ENCODE data around the gene C10orf88.
A peak's percentile ranks its signal among the peaks of the same experiment; 100 is the strongest.

The C10orf88 gene

GRCh38 chr10:122986335-122986734, 32.3 kb upstream of the C10orf88 start:
- no peak for DNase-seq (ENCODE audit: low read depth, low spot score)
- TF ChIP-seq CTCF (IDR thresholded peaks at IDR 0.05; ENCODE audit: low read depth, low read length): no peak
- no peak overlapping the region for H3K4me3 ChIP-seq (ENCODE audit: low read depth, low read length)
- in situ Hi-C loops (cut with HindIII; ENCODE audit: low sequenced_read_pairs): no loop called here

GRCh38 chr10:122984708-122985107, 30.7 kb upstream of the C10orf88 start:
- in situ Hi-C loops (cut with HindIII; ENCODE audit: low sequenced_read_pairs): no loop called here
- no peak overlapping the region for H3K4me3 ChIP-seq (ENCODE audit: low read depth, low read length)
- DNase-seq (ENCODE audit: low read depth, low spot score): no peak
- no peak for TF ChIP-seq CTCF (IDR thresholded peaks at IDR 0.05; ENCODE audit: low read depth, low read length)

- H3K4me3 ChIP-seq (ENCODE audit: low read depth, low read length): no peak overlapping the region
- TF ChIP-seq CTCF (IDR thresholded peaks at IDR 0.05; ENCODE audit: low read depth, low read length): no peak
- in situ Hi-C loops (cut with HindIII; ENCODE audit: low sequenced_read_pairs): no loop called here
- no peak for DNase-seq (ENCODE audit: low read depth, low spot score)
Measured at GRCh38 chr10:122983898-122984297, 29.9 kb upstream of the C10orf88 start.

- H3K4me3 ChIP-seq (ENCODE audit: low read depth, low read length): peak overlapping the region; percentile 75
- TF ChIP-seq CTCF (IDR thresholded peaks at IDR 0.05; ENCODE audit: low read depth, low read length): peak; percentile 54
- DNase-seq (ENCODE audit: low read depth, low spot score): peak; percentile 68
- in situ Hi-C loops (cut with HindIII; ENCODE audit: low sequenced_read_pairs): no loop called here
Measured at GRCh38 chr10:122981066-122981464, 27.0 kb upstream of the C10orf88 start.

GRCh38 chr10:122980209-122981065, 26.4 kb upstream of the C10orf88 start, which contains the start of gene PSTK:
Gene PSTK, plus strand, starts transcription at chr10:122980401. Its CDS starts 79 bp downstream, at chr10:122980480.
- in situ Hi-C loops (cut with HindIII; ENCODE audit: low sequenced_read_pairs): no loop called here
- DNase-seq (ENCODE audit: low read depth, low spot score): peak; percentile 92
- peak within 1 kb of the TSS; percentile 75 for H3K4me3 ChIP-seq (ENCODE audit: low read depth, low read length)
- TF ChIP-seq CTCF (IDR thresholded peaks at IDR 0.05; ENCODE audit: low read depth, low read length): peak; percentile 96

GRCh38 chr10:122974543-122975064, 20.6 kb upstream of the C10orf88 start:
- H3K4me3 ChIP-seq (ENCODE audit: low read depth, low read length): no peak overlapping the region
- DNase-seq (ENCODE audit: low read depth, low spot score): no peak
- TF ChIP-seq CTCF (IDR thresholded peaks at IDR 0.05; ENCODE audit: low read depth, low read length): no peak
- in situ Hi-C loops (cut with HindIII; ENCODE audit: low sequenced_read_pairs): no loop called here
